Spleen (tissue), 11 donors: ENCODE measurements around the gene CUEDC1. TPM values are rescaled to one million over a fixed set of nuclear protein-coding genes. Genes with fewer than 3 reads are reported as not detected.
A peak's percentile ranks its signal among the peaks of the same experiment; 100 is the strongest.
"Not testable (repeated sequence)": the region's sequence is repeated elsewhere in the genome, so short reads cannot be mapped to it uniquely, and the experiment has no call there.

Source experiments
- DNase-seq: peaks from one replicate; pipeline ENCODE4 v3.0.0-alpha.2; 2020
- H3K27ac ChIP-seq, 8 donors: fragments of 200-600 bp; sonication (generic) in 7 of 8; 1 replicate in 4 of 8; 2 replicates in 4 of 8; pipeline versions ENCODE4 v1.5.0 to v1.8.0; 2016 to 2021; ENCODE audit warnings: inconsistent platforms in 4 of 8, mild to moderate bottlenecking in 4 of 8, moderate library complexity in 1 of 8
- H3K27me3 ChIP-seq, 7 donors: fragments of 200-600 bp; sonication (generic) in 6 of 7; replicated peaks in 1 of 7; 1 replicate in 4 of 7; 2 replicates in 3 of 7; pipeline versions ENCODE4 v1.5.0 to v1.8.0; 2016 to 2021; ENCODE audit warnings: inconsistent platforms in 3 of 7, mild to moderate bottlenecking in 1 of 7
- H3K36me3 ChIP-seq, 6 donors: fragments of 200-600 bp; sonication (generic) in 5 of 6; 1 replicate in 4 of 6; 2 replicates in 2 of 6; pipeline versions ENCODE4 v1.5.0 to v1.8.0; 2016 to 2021; ENCODE audit warnings: inconsistent platforms in 2 of 6
- H3K4me1 ChIP-seq, 6 donors: fragments of 200-600 bp; sonication (generic) in 5 of 6; 1 replicate in 3 of 6; 2 replicates in 3 of 6; pipeline versions ENCODE4 v1.5.0 to v1.8.0; 2016 to 2021; ENCODE audit warnings: inconsistent platforms in 3 of 6
- H3K4me3 ChIP-seq, 8 donors: fragments of 200-600 bp; sonication (generic) in 7 of 8; 1 replicate in 4 of 8; 2 replicates in 4 of 8; pipeline versions ENCODE4 v1.5.0 to v1.8.0; 2016 to 2021; ENCODE audit warnings: inconsistent platforms in 4 of 8, mild to moderate bottlenecking in 4 of 8, moderate library complexity in 2 of 8
- H3K9me3 ChIP-seq, 8 donors: fragments of 200-600 bp; sonication (generic) in 7 of 8; 1 replicate in 4 of 8; 2 replicates in 4 of 8; pipeline versions ENCODE4 v1.5.0 to v1.8.0; 2016 to 2021; ENCODE audit warnings: inconsistent platforms in 4 of 8
- POLR2A ChIP-seq, 3 donors: fragments of 450-650 bp; IDR thresholded peaks; one replicate each; pipeline ENCODE4 v1.5.1; 2017; ENCODE audit warnings: antibody characterized with exemption in 3 of 3, mild to moderate bottlenecking in 1 of 3
- POLR2AphosphoS5 ChIP-seq, 3 donors: sonication (generic); formaldehyde crosslinking; IDR thresholded peaks; one replicate each; pipeline ENCODE4 v1.5.1; 2017; ENCODE audit warnings: antibody characterized with exemption in 3 of 3
- WGBS, 5 donors: extraction: QIAGEN DNeasy Blood & Tissue Kit in 3 of 5; methylation state at CpG; one replicate each; pipeline versions ENCODE4 v1.1.5 to v1.1.7; 2013 to 2018; 5-methylcytosine and 5-hydroxymethylcytosine counted together
- intact Hi-C: fragments of 100-400 bp; cut with DNase I; formaldehyde crosslinking; loops from one replicate; pipeline ENCODE4 v1.15.0; 2023; ENCODE audit warnings: low total_unique reads
- polyA plus RNA-seq, 3 donors: library from polyadenylated mRNA; stranded (reverse); fragments of 200-250 nt; gene quantifications; one replicate each; pipeline ENCODE4 v1.2.1, GENCODE V29; 2013
- total RNA-seq, 7 donors: library from RNA; depleted of rRNA in 3 of 7; stranded (reverse); fragments of >200 nt in 3 of 7; fragmentation: NEBNext Ultra II Directional in 4 of 7; extraction: Animal tissue kit (Norgen Biotek cat#: 25700) in 4 of 7; gene quantifications; one replicate each; pipeline versions ENCODE4 v1.1.0 to v1.2.1, GENCODE V29; 2016 to 2021
- TF ChIP-seq, protein P1 (sequence below), 11 experiments: fragments of 200-600 bp in 7 of 11; fragments of 450-650 bp in 4 of 11; sonication (generic) in 4 of 11; IDR thresholded peaks in 8 of 11; conservative IDR thresholded peaks in 3 of 11; 1 replicate in 7 of 11; 2 replicates in 4 of 11; pipeline versions ENCODE4 v1.4.0 to v1.8.0; 2016 to 2021; ENCODE audit warnings: antibody characterized with exemption in 11 of 11, inconsistent platforms in 4 of 11, mild to moderate bottlenecking in 1 of 11
- donor health status: healthy with polysubstance abuse.
- donor health status: DM: no; HTN: no; CAD: no; lungs with moderate emphysema.
- donor health status: DM: no; HTN: no; CAD: no.
- donor health status: Bipolar disorder and iron deficiency.
- donor health status: healthy.
- donor health status: DM: no; HTN: no; CAD: no.
- donor health status: DM: yes; HTN: yes; CAD: no.

Gene CUEDC1
- total and polyA plus RNA-seq, 10 donors, result 5.4 to 23.5 (median 15.6) TPM

DNA sequence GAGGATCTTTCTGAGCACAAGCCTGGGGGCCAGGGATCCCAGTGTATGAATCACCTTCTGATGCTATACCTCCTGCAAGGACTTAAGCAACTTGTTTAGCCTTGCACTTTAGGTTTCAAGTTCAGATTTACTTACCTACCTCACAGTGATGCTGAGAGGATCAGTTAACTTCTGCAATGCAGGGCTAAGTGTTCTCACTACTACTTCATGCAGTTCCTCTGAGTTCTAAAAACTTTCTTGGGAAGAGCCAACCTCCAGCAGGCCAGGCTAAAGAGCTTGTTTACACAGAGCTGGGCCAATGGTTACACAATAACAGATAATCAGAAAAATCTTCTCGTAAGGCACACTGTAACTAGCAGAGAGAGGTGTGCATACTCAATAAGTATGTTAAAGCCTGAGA lies 19.8 kb upstream of the CUEDC1 start:
- no peak for TF ChIP-seq POLR2A (IDR thresholded peaks at IDR 0.05)
- TF ChIP-seq, protein P1, sequence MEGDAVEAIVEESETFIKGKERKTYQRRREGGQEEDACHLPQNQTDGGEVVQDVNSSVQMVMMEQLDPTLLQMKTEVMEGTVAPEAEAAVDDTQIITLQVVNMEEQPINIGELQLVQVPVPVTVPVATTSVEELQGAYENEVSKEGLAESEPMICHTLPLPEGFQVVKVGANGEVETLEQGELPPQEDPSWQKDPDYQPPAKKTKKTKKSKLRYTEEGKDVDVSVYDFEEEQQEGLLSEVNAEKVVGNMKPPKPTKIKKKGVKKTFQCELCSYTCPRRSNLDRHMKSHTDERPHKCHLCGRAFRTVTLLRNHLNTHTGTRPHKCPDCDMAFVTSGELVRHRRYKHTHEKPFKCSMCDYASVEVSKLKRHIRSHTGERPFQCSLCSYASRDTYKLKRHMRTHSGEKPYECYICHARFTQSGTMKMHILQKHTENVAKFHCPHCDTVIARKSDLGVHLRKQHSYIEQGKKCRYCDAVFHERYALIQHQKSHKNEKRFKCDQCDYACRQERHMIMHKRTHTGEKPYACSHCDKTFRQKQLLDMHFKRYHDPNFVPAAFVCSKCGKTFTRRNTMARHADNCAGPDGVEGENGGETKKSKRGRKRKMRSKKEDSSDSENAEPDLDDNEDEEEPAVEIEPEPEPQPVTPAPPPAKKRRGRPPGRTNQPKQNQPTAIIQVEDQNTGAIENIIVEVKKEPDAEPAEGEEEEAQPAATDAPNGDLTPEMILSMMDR (IDR thresholded peaks at IDR 0.05 in 8 of 11, conservative IDR thresholded peaks at IDR 0.05 in 3 of 11), result no peak
- no peak for TF ChIP-seq POLR2AphosphoS5 (IDR thresholded peaks at IDR 0.05)
- H3K4me3 ChIP-seq, result no peak overlapping the region
- peaks cover 5 to 86% (median 73%) of the 10 kb centered on the region in 6 donors for H3K36me3 ChIP-seq
- H3K27me3 ChIP-seq, result no peaks in the 10 kb centered on the region
- no peaks in the 10 kb centered on the region for H3K9me3 ChIP-seq
- peaks cover 0 to 24% (median 4%) of the 10 kb centered on the region in 6 donors for H3K4me1 ChIP-seq
- no peak for DNase-seq
- WGBS, 5 donors, result 68 to 80% (median 78%) methylated on average over 1 of the region's 1 CpG
- intact Hi-C loops, result no loop called here
- H3K27ac ChIP-seq, result no peak overlapping the region

GRCh38 chr17:57974053-57974824 lies 19.0 kb upstream of the CUEDC1 start:
- H3K27ac ChIP-seq, H3K27me3 ChIP-seq, H3K9me3 ChIP-seq, intact Hi-C loops, H3K4me3 ChIP-seq, DNase-seq: not testable (repeated sequence)
- 81 to 96% (median 92%) methylated on average over 4 of the region's 4 CpGs for WGBS, 5 donors
- Histone ChIP-seq H3K36me3 (peaks cover 5 to 78% (median 65%) of the 10 kb centered on the region in 6 donors), H3K4me1 (peaks cover 0 to 22% (median 3%) of the 10 kb centered on the region in 6 donors)

- no peak overlapping the region for H3K4me3 ChIP-seq
- H3K27me3 ChIP-seq, result no peaks in the 10 kb centered on the region
- H3K36me3 ChIP-seq, result peaks cover 2 to 57% (median 44%) of the 10 kb centered on the region in 6 donors
- WGBS, 5 donors, result 32 to 61% (median 39%) methylated on average over 1 of the region's 1 CpG
- TF ChIP-seq, protein P1 (IDR thresholded peaks at IDR 0.05 in 8 of 11, conservative IDR thresholded peaks at IDR 0.05 in 3 of 11), result no peak
- TF ChIP-seq POLR2AphosphoS5 (IDR thresholded peaks at IDR 0.05), result peak in 1 of 3 donors; percentile 47
- no peak for DNase-seq
- intact Hi-C loops, result no loop called here
- H3K27ac ChIP-seq, result peak overlapping the region in 3 of 8 donors; percentile 23 to 36 (median 27)
- H3K4me1 ChIP-seq, result peaks cover 0 to 17% (median 3%) of the 10 kb centered on the region in 6 donors
- H3K9me3 ChIP-seq, result no peaks in the 10 kb centered on the region
Measured at GRCh38 chr17:57972151-57972550, 16.9 kb upstream of the CUEDC1 start.

DNA sequence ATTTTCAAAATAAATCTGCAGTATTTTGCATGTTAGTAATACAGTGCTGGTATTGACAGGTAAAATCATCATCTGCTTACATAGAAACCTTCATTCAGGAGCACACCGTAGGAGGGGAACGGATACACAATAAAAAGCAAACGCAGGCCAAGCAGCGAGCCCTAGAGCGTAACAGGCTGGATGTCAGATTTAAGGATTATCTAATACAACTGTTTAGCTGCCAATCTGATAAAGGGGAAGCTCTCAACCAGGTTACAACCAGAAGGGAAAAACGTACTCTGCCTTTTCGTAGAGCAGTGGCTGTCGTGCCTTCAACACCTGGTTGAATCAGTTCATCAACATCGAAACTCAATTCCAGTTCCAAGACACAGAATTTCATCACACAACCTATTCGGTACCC lies 16.4 kb upstream of the CUEDC1 start:
- WGBS, 5 donors, result 65 to 76% (median 68%) methylated on average over 10 of the region's 10 CpGs
- no peaks in the 10 kb centered on the region for H3K9me3 ChIP-seq
- peak overlapping the region in 3 of 8 donors; percentile 23 to 36 (median 27) for H3K27ac ChIP-seq
- no peaks in the 10 kb centered on the region for H3K27me3 ChIP-seq
- H3K4me1 ChIP-seq, result peaks cover 0 to 17% (median 3%) of the 10 kb centered on the region in 6 donors
- peaks cover 0 to 51% (median 39%) of the 10 kb centered on the region in 6 donors for H3K36me3 ChIP-seq
- no peak for DNase-seq
- intact Hi-C loops, result no loop called here
- TF ChIP-seq, protein P1 (IDR thresholded peaks at IDR 0.05 in 8 of 11, conservative IDR thresholded peaks at IDR 0.05 in 3 of 11), result no peak
- no peak for TF ChIP-seq POLR2A (IDR thresholded peaks at IDR 0.05)
- TF ChIP-seq POLR2AphosphoS5 (IDR thresholded peaks at IDR 0.05), result no peak
- no peak overlapping the region for H3K4me3 ChIP-seq
